ENCODE data around the gene C9orf85.
"Not testable (repeated sequence)": the region's sequence is repeated elsewhere in the genome, so short reads cannot be mapped to it uniquely, and the experiment has no call there.

The C9orf85 gene

GRCh38 chr9:71911061-71911907 lies at the start of gene C9orf85, which contains the start of gene ABHD17B:
TSS of gene C9orf85 (plus strand) at chr9:71911639. CDS start at chr9:71911735, 96 bp downstream.
TSS of gene ABHD17B (minus strand) at chr9:71911193. CDS start at chr9:71875080, 36,113 bp downstream.
- DNase-seq (ENCODE audit: low read depth in 2 of 2, low spot score in 1 of 2) = peak; percentile 87 to 94

DNA sequence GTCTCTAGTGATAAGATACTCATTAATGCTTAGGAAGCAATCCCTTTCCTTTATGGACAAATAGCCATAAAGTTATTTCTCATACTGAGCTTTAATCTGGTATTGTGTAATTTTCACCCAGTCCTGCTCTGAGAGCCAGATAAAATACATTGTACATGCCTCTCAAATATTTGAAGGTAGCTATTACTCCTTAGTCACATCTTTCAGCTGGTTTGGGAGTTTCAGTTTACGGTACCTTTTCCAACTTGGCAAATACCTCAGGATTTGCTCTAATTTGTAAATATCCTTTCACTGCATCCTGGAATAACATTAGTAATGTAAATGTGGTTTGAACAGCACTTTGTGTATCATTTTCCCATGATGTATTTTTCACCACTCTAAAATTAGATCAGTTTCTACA lies 47.8 kb upstream of the C9orf85 start:
- no peak for DNase-seq (ENCODE audit: low read depth in 2 of 2, low spot score in 1 of 2)

- no peak for DNase-seq (ENCODE audit: low read depth in 2 of 2, low spot score in 1 of 2)
Observed at GRCh38 chr9:71875345-71875744, 36.1 kb upstream of the C9orf85 start.

DNA sequence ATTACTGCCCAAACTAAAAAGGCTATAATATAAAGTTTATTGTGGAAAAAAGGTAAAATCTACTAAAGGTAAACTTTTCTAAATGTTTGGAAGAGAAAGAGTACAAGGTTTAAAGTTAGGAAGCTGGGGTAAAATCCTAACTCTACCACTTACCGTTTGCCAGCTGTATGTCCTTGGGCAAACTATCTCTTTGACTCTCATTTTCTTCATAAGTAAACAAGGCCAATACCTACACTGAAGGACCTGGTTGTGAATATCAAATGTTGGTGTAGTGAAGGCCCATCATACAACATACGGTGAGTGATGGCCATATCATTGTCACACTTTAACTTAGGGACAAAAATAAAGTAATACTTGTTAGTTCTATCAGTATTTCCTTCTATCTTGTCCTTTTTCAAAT lies 35.3 kb upstream of the C9orf85 start:
- DNase-seq (ENCODE audit: low read depth in 2 of 2, low spot score in 1 of 2) = no peak

GRCh38 chr9:71876829-71877228 lies 34.6 kb upstream of the C9orf85 start:
- no peak for DNase-seq (ENCODE audit: low read depth in 2 of 2, low spot score in 1 of 2)

- DNase-seq (ENCODE audit: low read depth in 2 of 2, low spot score in 1 of 2) = no peak
Observed at GRCh38 chr9:71878327-71879274, 32.8 kb upstream of the C9orf85 start.

DNA sequence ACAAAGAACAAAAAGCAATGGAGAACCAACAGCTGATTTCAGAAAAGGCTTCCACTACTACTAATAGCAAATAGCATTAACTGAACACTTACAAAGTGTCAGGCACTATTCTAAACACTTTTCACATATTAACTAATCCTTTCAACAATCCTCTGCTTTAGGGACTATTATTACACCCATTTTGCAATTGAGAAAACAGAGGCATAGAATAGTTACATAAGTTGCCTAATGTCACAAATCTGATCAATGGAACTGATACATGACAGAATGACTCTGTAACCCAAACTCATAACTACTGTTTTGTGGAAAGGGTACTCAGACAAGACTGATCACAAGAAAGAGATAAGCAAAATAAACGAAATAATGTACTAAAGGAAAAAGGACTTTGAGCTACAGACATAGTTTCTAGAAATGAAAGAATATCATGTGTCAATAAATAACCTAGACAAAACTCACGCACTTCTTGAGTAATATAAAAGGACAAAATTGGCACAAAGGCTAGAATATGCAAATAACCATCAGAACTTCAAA lies 31.7 kb upstream of the C9orf85 start:
- no peak for DNase-seq (ENCODE audit: low read depth in 2 of 2, low spot score in 1 of 2)

- DNase-seq (ENCODE audit: low read depth in 2 of 2, low spot score in 1 of 2) = no peak
Observed at GRCh38 chr9:71884005-71884404, 27.4 kb upstream of the C9orf85 start.

- DNase-seq (ENCODE audit: low read depth in 2 of 2, low spot score in 1 of 2) = no peak
Observed at GRCh38 chr9:71885467-71885866, 26.0 kb upstream of the C9orf85 start.

DNA sequence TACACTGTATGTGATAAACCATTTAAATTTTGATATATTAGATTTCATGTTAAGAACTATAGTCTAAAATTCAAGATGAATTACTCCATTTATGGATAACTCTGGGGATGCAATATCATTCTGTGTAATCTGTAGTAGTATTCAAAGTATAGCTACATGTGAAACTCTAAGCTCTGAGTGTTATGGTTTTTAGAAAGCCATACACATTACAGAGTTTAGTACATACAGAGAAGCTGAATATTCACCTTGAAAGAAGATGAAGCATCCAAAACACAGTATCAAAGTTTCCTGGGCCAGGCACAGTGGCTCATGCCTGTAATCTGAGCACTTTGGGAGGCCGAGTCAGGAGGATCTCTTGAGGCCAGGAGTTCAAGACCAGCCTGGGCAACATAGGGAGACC lies 25.4 kb upstream of the C9orf85 start:
- no peak for DNase-seq (ENCODE audit: low read depth in 2 of 2, low spot score in 1 of 2)

DNA sequence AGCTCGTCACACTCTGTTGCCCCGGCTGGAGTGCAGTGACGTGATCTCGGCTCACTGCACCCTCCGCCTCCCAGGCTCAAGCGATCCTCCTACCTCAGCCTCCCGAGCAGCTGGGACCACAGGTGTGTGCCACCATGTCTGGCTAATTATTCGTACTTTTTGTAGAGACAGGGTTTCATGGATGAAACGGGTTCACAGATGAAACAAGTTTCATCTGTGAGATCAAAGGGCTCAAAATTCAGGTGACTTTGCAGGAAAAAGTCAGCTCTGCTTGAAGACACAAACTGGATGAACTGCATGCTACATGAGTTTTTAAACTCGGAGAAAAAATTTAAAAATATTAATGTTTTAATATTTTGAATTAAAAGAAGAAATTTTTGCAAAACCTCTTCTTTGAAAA lies 24.9 kb upstream of the C9orf85 start:
- no peak for DNase-seq (ENCODE audit: low read depth in 2 of 2, low spot score in 1 of 2)

GRCh38 chr9:71887362-71887761 lies 24.1 kb upstream of the C9orf85 start:
- no peak for DNase-seq (ENCODE audit: low read depth in 2 of 2, low spot score in 1 of 2)

DNA sequence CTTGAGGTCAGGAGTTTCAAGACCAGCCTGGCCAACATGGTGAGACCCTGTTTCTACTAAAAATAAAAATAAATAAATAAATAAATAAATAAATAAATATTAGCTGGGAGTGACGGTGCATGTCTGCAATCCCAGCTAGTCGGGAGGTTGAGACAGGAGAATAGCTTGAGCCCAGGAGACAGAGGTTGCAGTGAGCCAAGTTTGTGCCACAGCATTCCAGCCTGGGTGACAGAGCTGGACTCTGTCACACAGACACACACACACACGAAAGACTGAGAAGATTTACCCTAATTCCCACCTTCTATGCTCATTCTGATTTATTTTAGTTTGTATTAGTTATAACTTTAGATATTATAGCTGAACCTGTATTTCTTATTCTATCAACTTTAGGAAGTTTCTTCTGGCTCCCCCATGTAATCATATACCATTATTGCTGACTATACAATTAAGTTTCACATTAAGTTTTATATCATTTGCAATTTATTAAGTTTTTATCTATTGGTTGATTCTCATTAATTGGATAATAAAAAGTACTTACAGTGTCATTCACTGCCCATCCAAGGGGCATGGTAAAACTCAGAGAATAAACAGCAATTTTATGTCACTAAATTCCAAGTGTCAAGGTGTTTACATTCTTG lies 21.3 kb upstream of the C9orf85 start:
- DNase-seq (ENCODE audit: low read depth in 2 of 2, low spot score in 1 of 2) = no peak

DNA sequence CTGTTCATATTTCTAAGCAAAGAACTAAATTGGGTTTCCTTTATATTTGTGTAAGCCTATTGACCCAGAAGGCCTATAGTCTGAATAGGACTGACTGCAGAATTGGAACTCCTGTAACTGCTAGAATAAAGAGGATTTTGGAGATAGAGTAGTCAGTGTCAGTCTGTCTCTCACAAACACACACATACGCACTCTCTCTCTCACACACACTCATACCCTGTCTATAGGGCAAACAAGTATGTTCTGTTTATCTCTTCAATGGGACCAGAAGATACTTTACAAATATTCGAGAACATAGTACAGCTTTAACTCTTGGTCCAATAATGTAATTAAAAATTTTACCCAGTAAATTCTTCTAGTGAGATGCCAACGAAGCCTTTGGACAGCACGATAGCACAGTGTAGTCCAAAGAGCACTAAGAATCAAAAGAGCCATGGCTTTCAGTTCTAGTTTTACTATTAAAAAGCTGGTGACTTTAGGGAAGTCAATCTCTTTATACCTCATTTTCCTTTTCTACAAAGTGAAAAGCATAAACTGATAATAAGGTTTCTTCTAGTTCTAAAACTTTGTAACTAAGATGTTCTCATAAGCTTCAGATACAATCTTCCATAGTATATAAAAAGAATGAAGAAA lies 19.8 kb upstream of the C9orf85 start:
- DNase-seq (ENCODE audit: low read depth in 2 of 2, low spot score in 1 of 2) = no peak

GRCh38 chr9:71895117-71895516 lies 16.3 kb upstream of the C9orf85 start:
- DNase-seq (ENCODE audit: low read depth in 2 of 2, low spot score in 1 of 2) = no peak

- DNase-seq (ENCODE audit: low read depth in 2 of 2, low spot score in 1 of 2) = no peak
Observed at GRCh38 chr9:71895955-71896354, 15.5 kb upstream of the C9orf85 start.

- DNase-seq (ENCODE audit: low read depth in 2 of 2, low spot score in 1 of 2) = no peak
Observed at GRCh38 chr9:71896761-71897160, 14.7 kb upstream of the C9orf85 start.

- no peak for DNase-seq (ENCODE audit: low read depth in 2 of 2, low spot score in 1 of 2)
Observed at GRCh38 chr9:71897577-71897976, 13.9 kb upstream of the C9orf85 start.

GRCh38 chr9:71898756-71899155 lies 12.7 kb upstream of the C9orf85 start:
- DNase-seq (ENCODE audit: low read depth in 2 of 2, low spot score in 1 of 2) = not testable (repeated sequence)

DNA sequence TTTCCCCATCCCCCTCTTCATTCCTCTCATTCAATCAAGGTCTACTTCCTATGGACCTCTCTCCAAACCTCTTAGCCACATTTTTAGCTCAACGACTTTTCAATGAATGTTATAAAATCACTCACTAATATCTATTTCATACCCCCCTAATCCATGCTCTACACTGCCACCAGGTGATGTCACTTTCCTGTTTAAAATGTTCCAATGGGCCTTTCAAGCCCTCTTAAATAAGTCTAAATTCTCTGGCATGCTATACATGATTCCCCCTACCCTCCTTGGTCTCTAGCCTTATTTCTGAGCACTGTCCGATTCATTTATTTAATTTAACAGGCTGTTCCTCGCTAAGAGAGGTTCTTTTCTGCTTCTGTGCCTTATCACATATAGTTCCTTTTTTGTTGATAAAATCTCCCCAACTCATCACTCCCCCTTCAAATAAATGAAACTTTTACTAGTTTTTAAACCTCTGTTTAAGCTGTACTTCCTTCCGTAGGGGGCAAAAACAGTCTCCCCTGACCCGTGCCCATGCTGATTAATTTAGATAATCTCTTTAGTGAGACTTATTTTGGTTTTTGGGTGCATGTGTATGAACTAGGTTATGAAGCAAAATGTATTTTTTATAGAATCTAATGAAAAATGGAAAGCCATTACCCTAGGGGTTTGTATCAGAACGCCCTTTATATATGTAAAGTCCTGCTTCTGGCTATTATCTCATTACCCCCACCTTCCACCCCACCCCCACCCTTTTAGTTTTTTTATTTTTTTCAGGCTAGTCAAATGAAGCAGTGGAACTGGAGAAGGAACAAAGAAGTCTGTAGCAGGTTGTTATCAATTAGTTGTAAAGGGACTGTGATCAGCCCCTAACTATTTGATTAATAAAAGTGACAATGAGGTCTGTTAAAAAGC lies 9.5 kb upstream of the C9orf85 start:
- DNase-seq (ENCODE audit: low read depth in 2 of 2, low spot score in 1 of 2) = no peak

Measured in stimulated activated CD8-positive, alpha-beta memory T cell treated with anti-CD3 and anti-CD28 coated beads, Interleukin-4, amount 100 ng/mL, for 4 hours (primary cell).